K562 (cell line): Measurements from ENCODE around the gene MICAL2. TPM values are rescaled to one million over a fixed set of nuclear protein-coding genes. Genes with fewer than 3 reads are reported as not detected.

Experiments
- ATAC-seq: fragments of 200-7000 bp; cut with Tn5 transposase; 3 replicates; pipeline ENCODE4 v1.9.1; 2020; ENCODE audit warnings: moderate library complexity
- BruUV-seq: library from RNA; stranded (reverse); fragments of 400-500 nt; replicated peaks from 2 replicates; lab custom pipeline; 2021; lab: Mats Ljungman, UMichigan
- CTCF ChIA-PET: fragments of 300-600 bp; formaldehyde crosslinking; extraction: SDS; loops from one replicate; lab custom pipeline; 2021; ENCODE audit warnings: low intra/inter-chr PET ratio; lab: Yijun Ruan, JAX
- POLR2A ChIA-PET: fragments of 300-600, 350-650 bp; sonication (Branson Sonifier 250); formaldehyde crosslinking; extraction: SDS; loops from one replicate; lab custom pipeline; 2021; ENCODE audit warnings: antibody characterized with exemption, inconsistent platforms; lab: Yijun Ruan, JAX
- DNase-seq, 4 experiments: peaks; one replicate each; pipeline versions ENCODE4 v3.0.0 to v3.0.0-alpha.2; 2011 to 2018; ENCODE audit warnings: low spot score in 3 of 4, mixed read lengths in 3 of 4; ENCODE audit errors: extremely low read depth in 1 of 4
- FAIRE-seq: peaks from 2 replicates; lab custom pipeline; 2011; peaks lifted over from hg19 to GRCh38; lab: Jason Lieb, UNC
- H2AFZ ChIP-seq: 2 replicates; pipeline ENCODE4 v1.6.0; 2011; ENCODE audit warnings: low read depth, low read length, control low read depth, inconsistent platforms
- H3K27ac ChIP-seq: fragments of 200-600 bp; 3 replicates; pipeline ENCODE4 v1.8.0; 2011; ENCODE audit warnings: low read depth, mild to moderate bottlenecking, control low read depth, inconsistent platforms, low read length, moderate library complexity, mixed read lengths; ENCODE audit errors: extremely low read depth
- H3K27me3 ChIP-seq, 2 experiments: fragments of 300-600 bp in 1 of 2; 2 replicates in 1 of 2; 3 replicates in 1 of 2; pipeline versions ENCODE4 v1.6.0 to v1.8.0; 2011; ENCODE audit warnings: inconsistent platforms in 2 of 2, low read length in 2 of 2, mild to moderate bottlenecking in 1 of 2, mixed read lengths in 1 of 2, moderate library complexity in 1 of 2; ENCODE audit not compliant: control insufficient read depth in 2 of 2, insufficient read depth in 2 of 2
- H3K36me3 ChIP-seq: fragments of 300-600 bp; 3 replicates; pipeline ENCODE4 v1.8.0; 2011; ENCODE audit warnings: mild to moderate bottlenecking, low read length, inconsistent platforms; ENCODE audit not compliant: control insufficient read depth, insufficient read depth
- H3K4me1 ChIP-seq, 2 experiments: fragments of 200-600 bp in 1 of 2; replicated peaks in 1 of 2; 2 replicates in 1 of 2; 3 replicates in 1 of 2; pipeline versions ENCODE4 v1.5.1 to v1.8.0; 2011; ENCODE audit warnings: inconsistent platforms in 2 of 2, low read length in 2 of 2, mild to moderate bottlenecking in 1 of 2, mixed read lengths in 1 of 2, moderate library complexity in 1 of 2; ENCODE audit not compliant: control insufficient read depth in 2 of 2, insufficient read depth in 2 of 2
- H3K4me2 ChIP-seq: 2 replicates; pipeline ENCODE4 v1.6.1; 2011; ENCODE audit warnings: low read length, control low read depth, inconsistent platforms, mixed read lengths; ENCODE audit not compliant: insufficient read depth
- H3K4me3 ChIP-seq: fragments of 200-600 bp; sonication (generic), shearing (Covaris generic); 2 replicates; pipeline ENCODE4 v1.5.1; 2016; ENCODE audit warnings: control low read depth, inconsistent platforms
- H3K79me2 ChIP-seq: fragments of 200-600 bp; 3 replicates; pipeline ENCODE4 v1.8.0; 2011; ENCODE audit warnings: low read length, inconsistent platforms; ENCODE audit not compliant: control insufficient read depth, insufficient read depth
- H3K9ac ChIP-seq, 2 experiments: 2 replicates each; pipeline versions ENCODE4 v1.6.0 to v1.6.1; 2011; ENCODE audit warnings: low read depth in 2 of 2, low read length in 2 of 2, control low read depth in 1 of 2, inconsistent platforms in 1 of 2, mild to moderate bottlenecking in 1 of 2, mixed read lengths in 1 of 2; ENCODE audit not compliant: insufficient read depth in 1 of 2
- H3K9me1 ChIP-seq: one replicate; pipeline ENCODE4 v1.6.0; 2011; ENCODE audit warnings: inconsistent platforms, mild to moderate bottlenecking, low read length, moderate library complexity; ENCODE audit not compliant: control insufficient read depth, insufficient read depth
- H3K9me3 ChIP-seq: replicated peaks from 2 replicates; pipeline ENCODE4 v1.5.1; 2011; ENCODE audit warnings: low read depth, low read length, inconsistent platforms; ENCODE audit not compliant: control insufficient read depth, insufficient read depth
- H4K20me1 ChIP-seq: replicated peaks from 2 replicates; pipeline ENCODE4 v1.6.1; 2011; ENCODE audit warnings: low read length, inconsistent platforms, mixed read lengths; ENCODE audit not compliant: control insufficient read depth, insufficient read depth
- BRF2 ChIP-seq: IDR thresholded peaks from 3 replicates; pipeline ENCODE4 v1.6.1; 2011; ENCODE audit warnings: borderline replicate concordance, mild to moderate bottlenecking; ENCODE audit not compliant: insufficient read length, insufficient read depth
- ESRRA ChIP-seq: fragments of 450-650 bp; IDR thresholded peaks from 2 replicates; pipeline ENCODE4 v1.6.1; 2014; ENCODE audit warnings: low read depth, mild to moderate bottlenecking, moderate library complexity, borderline replicate concordance
- FOS ChIP-seq: IDR thresholded peaks from 3 replicates; pipeline ENCODE4 v1.6.1; 2011; ENCODE audit not compliant: insufficient read length; ENCODE audit errors: extremely low read depth
- HDAC8 ChIP-seq: fragments of 450-650 bp; IDR thresholded peaks from 2 replicates; pipeline ENCODE4 v1.6.1; 2016; ENCODE audit warnings: mild to moderate bottlenecking, missing genetic modification characterization, moderate library complexity, missing compliant biosample characterization
- MCM3 ChIP-seq: fragments of 450-650 bp; IDR thresholded peaks from 2 replicates; pipeline ENCODE4 v1.6.1; 2016
- SMAD1 ChIP-seq: fragments of 150-350 bp; IDR thresholded peaks from 2 replicates; pipeline ENCODE4 v1.6.1; 2014; ENCODE audit warnings: low read length, low read depth; ENCODE audit not compliant: partially characterized antibody
- ZNF146 ChIP-seq: IDR thresholded peaks from one replicate; pipeline ENCODE4 v1.6.1; 2018; ENCODE audit warnings: missing compliant biosample characterization; ENCODE audit not compliant: unreplicated experiment
- WGBS: fragments of 100-300 bp; shearing (Covaris generic); methylation state at CpG from one replicate; pipeline ENCODE4 v1.1.6; 2016; ENCODE audit warnings: low coverage, mixed read lengths; ENCODE audit not compliant: insufficient coverage; ENCODE audit errors: missing lambda C conversion rate; 5-methylcytosine and 5-hydroxymethylcytosine counted together
- in situ Hi-C: fragments of 300-500 bp; cut with MboI; formaldehyde crosslinking; loops from 4 replicates; pipeline ENCODE4 v1.15.0; 2018; ENCODE audit warnings: inconsistent platforms, mixed read lengths
- intact Hi-C: fragments of 100-400 bp; cut with micrococcal nuclease; formaldehyde crosslinking; loops from 2 replicates; pipeline ENCODE4 v1.14.2; 2022
- polyA plus RNA-seq, 8 experiments: library from polyadenylated mRNA; depleted of rRNA in 4 of 8; stranded (reverse) in 5 of 8; unstranded in 3 of 8; fragments of >200 nt; fragmentation: Nextera tagmentation in 2 of 8; fragmentation: Illumina TruSeq in 1 of 8; extraction: Ambion mirVana in 2 of 8; extraction: Trizol in 1 of 8; gene quantifications; 2 replicates each; pipeline versions ENCODE4 v1.2.1 to v1.2.3, GENCODE V29; 2011 to 2014; ENCODE audit warnings: inconsistent platforms in 1 of 8, missing spikeins in 1 of 8
- total RNA-seq, 7 experiments: library from RNA; depleted of rRNA in 6 of 7; stranded (reverse); fragments of >200 nt in 6 of 7; fragmentation: Illumina TruSeq in 2 of 7; extraction: Trizol in 2 of 7; gene quantifications; 2 replicates each; pipeline versions ENCODE4 v1.2.1 to v1.2.3, GENCODE V29; 2011 to 2021; ENCODE audit warnings: low replicate concordance in 1 of 7

The MICAL2 gene
- total and polyA plus RNA-seq, 9 of the 15 experiments (the other 6 are each of a cell fraction or from before 2014, with no cell fraction given), result 4.7 to 64.2 (median 33.6) TPM

- intact Hi-C loops, result no loop called here
- DNase-seq, result no peak
- no TSS peak for BruUV-seq
- Histone ChIP-seq H4K20me1 (no peaks in the 10 kb centered on the region), H2AFZ (no peak overlapping the region), H3K36me3 (no peaks in the 10 kb centered on the region), H3K4me1 (no peaks in the 10 kb centered on the region), H3K9me3 (no peaks in the 10 kb centered on the region), H3K79me2 (no peaks in the 10 kb centered on the region), H3K9ac (no peak overlapping the region), H3K27me3 (no peaks in the 10 kb centered on the region; a peak in 1 of 5 replicates), H3K27ac (no peak overlapping the region), H3K9me1 (no peaks in the 10 kb centered on the region), H3K4me2 (no peak overlapping the region), H3K4me3 (no peak overlapping the region)
- no peak for ATAC-seq
- CTCF ChIA-PET, result no interaction called here
- FAIRE-seq, result peak; percentile 15
- in situ Hi-C loops, result no loop called here
- POLR2A ChIA-PET, result no interaction called here
- no peak for TF ChIP-seq FOS
- TF ChIP-seq SMAD1, result no peak
- no peak for TF ChIP-seq HDAC8 (tag)
- no peak for TF ChIP-seq MCM3
- TF ChIP-seq ZNF146, result no peak
- TF ChIP-seq BRF2, result no peak
- TF ChIP-seq ESRRA, result no peak
- 15% methylated on average over 2 of the region's 2 CpGs for WGBS
These were observed 196.4 kb downstream of the MICAL2 start for GRCh38 chr11:12306830-12307229.
